IMR-90 (cell line): Measurements from ENCODE around the gene GOLGA5. TPM values are rescaled to one million over a fixed set of nuclear protein-coding genes. Genes with fewer than 3 reads are reported as not detected.

ENCODE experiments used
- ATAC-seq: fragments of 200-7000 bp; cut with Tn5 transposase; 2 replicates; pipeline ENCODE4 v1.9.1; 2020; ENCODE audit warnings: low read depth, mild to moderate bottlenecking, moderate library complexity
- BruUV-seq: library from RNA; stranded (reverse); fragments of 400-500 nt; replicated peaks from 2 replicates; lab custom pipeline; 2021; lab: Mats Ljungman, UMichigan
- CTCF ChIA-PET: fragments of 300-600 bp; formaldehyde crosslinking; extraction: SDS; loops from one replicate; lab custom pipeline; 2021; ENCODE audit warnings: antibody characterized with exemption; lab: Yijun Ruan, JAX
- POLR2A ChIA-PET: fragments of 300-600 bp; sonication (Branson Sonifier 250); formaldehyde crosslinking; loops from one replicate; lab custom pipeline; 2022; ENCODE audit warnings: antibody characterized with exemption; ENCODE audit not compliant: unreplicated experiment; lab: Charles Lee
- DNase-seq: peaks from one replicate; pipeline ENCODE4 v3.0.0; 2013
- H2AFZ ChIP-seq: replicated peaks from 2 replicates; pipeline ENCODE3; 2013; ENCODE audit warnings: low read length, mild to moderate bottlenecking; ENCODE audit not compliant: poor library complexity
- H2AK5ac ChIP-seq: 2 replicates; pipeline ENCODE4 v1.6.1; 2013; ENCODE audit warnings: low read depth, low read length, inconsistent platforms
- H2AK9ac ChIP-seq: replicated peaks from 2 replicates; pipeline ENCODE3; 2013; ENCODE audit warnings: mild to moderate bottlenecking, low read depth, low read length, moderate library complexity; ENCODE audit not compliant: poor library complexity
- H2BK120ac ChIP-seq: 2 replicates; pipeline ENCODE4 v1.6.1; 2013; ENCODE audit warnings: low read depth, low read length, inconsistent platforms
- H2BK15ac ChIP-seq: 3 replicates; pipeline ENCODE4 v1.6.1; 2013; ENCODE audit warnings: low read depth, low read length, inconsistent platforms
- H2BK20ac ChIP-seq: 2 replicates; pipeline ENCODE4 v1.6.1; 2013; ENCODE audit warnings: low read depth, mild to moderate bottlenecking, inconsistent platforms, low read length, moderate library complexity
- H2BK5ac ChIP-seq: 2 replicates; pipeline ENCODE4 v1.6.1; 2013; ENCODE audit warnings: mild to moderate bottlenecking, low read depth, low read length, inconsistent platforms; ENCODE audit not compliant: poor library complexity, severe bottlenecking
- H3K14ac ChIP-seq: replicated peaks from 2 replicates; pipeline ENCODE4 v1.6.1; 2013; ENCODE audit warnings: low read depth, low read length, inconsistent platforms
- H3K18ac ChIP-seq: 2 replicates; pipeline ENCODE4 v1.6.1; 2013; ENCODE audit warnings: low read depth, low read length, control low read depth
- H3K23ac ChIP-seq: 2 replicates; pipeline ENCODE4 v1.6.1; 2013; ENCODE audit warnings: low read depth, low read length, inconsistent platforms
- H3K27ac ChIP-seq: 2 replicates; pipeline ENCODE4 v1.5.1; 2013; ENCODE audit warnings: mild to moderate bottlenecking, control low read depth, low read length; ENCODE audit not compliant: insufficient read depth
- H3K27me3 ChIP-seq: 2 replicates; pipeline ENCODE4 v1.6.1; 2013; ENCODE audit warnings: low read length; ENCODE audit not compliant: control insufficient read depth, insufficient read depth
- H3K36me3 ChIP-seq: 2 replicates; pipeline ENCODE4 v1.6.1; 2013; ENCODE audit warnings: low read length, mixed read lengths; ENCODE audit not compliant: control insufficient read depth, insufficient read depth
- H3K4ac ChIP-seq: 2 replicates; pipeline ENCODE4 v1.6.1; 2013; ENCODE audit warnings: low read depth, low read length, inconsistent platforms
- H3K4me1 ChIP-seq: 2 replicates; pipeline ENCODE4 v1.6.1; 2013; ENCODE audit warnings: low read length, mixed read lengths; ENCODE audit not compliant: control insufficient read depth, insufficient read depth
- H3K4me2 ChIP-seq: 2 replicates; pipeline ENCODE4 v1.6.1; 2013; ENCODE audit warnings: low read depth, mild to moderate bottlenecking, control low read depth, low read length, moderate library complexity
- H3K4me3 ChIP-seq: 2 replicates; pipeline ENCODE4 v1.5.1; 2013; ENCODE audit warnings: low read depth, mild to moderate bottlenecking, control low read depth, low read length, moderate library complexity; ENCODE audit not compliant: insufficient read depth
- H3K56ac ChIP-seq: 2 replicates; pipeline ENCODE4 v1.6.1; 2013; ENCODE audit warnings: low read length, inconsistent platforms; ENCODE audit not compliant: insufficient read depth; ENCODE audit errors: extremely low read depth
- H3K79me1 ChIP-seq, 2 experiments: 2 replicates each; pipeline ENCODE4 v1.6.1; 2013; ENCODE audit warnings: low read length in 2 of 2, inconsistent platforms in 1 of 2, low read depth in 1 of 2
- H3K9ac ChIP-seq: 2 replicates; pipeline ENCODE4 v1.6.1; 2013; ENCODE audit warnings: low read depth, low read length, control low read depth
- H3K9me1 ChIP-seq: 2 replicates; pipeline ENCODE4 v1.6.1; 2013; ENCODE audit warnings: low read length, inconsistent platforms; ENCODE audit not compliant: insufficient read depth
- H3K9me3 ChIP-seq: 2 replicates; pipeline ENCODE4 v1.6.1; 2013; ENCODE audit warnings: low read length; ENCODE audit not compliant: control insufficient read depth, insufficient read depth
- H4K20me1 ChIP-seq: 2 replicates; pipeline ENCODE4 v1.6.1; 2013; ENCODE audit warnings: low read length, inconsistent platforms; ENCODE audit not compliant: insufficient read depth
- H4K5ac ChIP-seq: 2 replicates; pipeline ENCODE4 v1.6.1; 2013; ENCODE audit warnings: mild to moderate bottlenecking, low read depth, low read length, control low read depth
- H4K8ac ChIP-seq, 2 experiments: 2 replicates each; pipeline ENCODE4 v1.6.1; 2013; ENCODE audit warnings: low read depth in 2 of 2, low read length in 2 of 2, control low read depth in 1 of 2, inconsistent platforms in 1 of 2
- H4K91ac ChIP-seq: 2 replicates; pipeline ENCODE4 v1.6.1; 2013; ENCODE audit warnings: low read depth, low read length, inconsistent platforms; ENCODE audit not compliant: insufficient read depth
- BHLHE40 ChIP-seq: fragments of 150-350 bp; IDR thresholded peaks from 2 replicates; pipeline ENCODE4 v1.6.1; 2016; ENCODE audit warnings: mild to moderate bottlenecking, low read depth, low read length
- CEBPB ChIP-seq: IDR thresholded peaks from 2 replicates; pipeline ENCODE4 v1.6.1; 2012; ENCODE audit warnings: low read depth, low read length, improper control_type of control experiment
- CHD1 ChIP-seq: IDR thresholded peaks from 2 replicates; pipeline ENCODE4 v1.6.1; 2012; ENCODE audit warnings: low read depth, low read length, improper control_type of control experiment
- CTCF ChIP-seq: conservative IDR thresholded peaks from 2 replicates; pipeline ENCODE4 v1.5.1; 2012; ENCODE audit warnings: mild to moderate bottlenecking, low read depth, low read length, improper control_type of control experiment
- FOS ChIP-seq: fragments of 150-350 bp; IDR thresholded peaks from 2 replicates; pipeline ENCODE4 v1.6.1; 2016; ENCODE audit warnings: low read depth, low read length
- MAFK ChIP-seq: IDR thresholded peaks from 2 replicates; pipeline ENCODE4 v1.6.1; 2012; ENCODE audit warnings: low read depth, low read length, improper control_type of control experiment
- MXI1 ChIP-seq: IDR thresholded peaks from 2 replicates; pipeline ENCODE4 v1.6.1; 2012; ENCODE audit warnings: low read depth, mild to moderate bottlenecking, low read length, moderate library complexity, borderline replicate concordance
- NFE2L2 ChIP-seq: fragments of 150-350 bp; IDR thresholded peaks from 2 replicates; pipeline ENCODE4 v1.6.1; 2016; ENCODE audit warnings: low read depth, mild to moderate bottlenecking, low read length
- POLR2A ChIP-seq: IDR thresholded peaks from 2 replicates; pipeline ENCODE4 v1.6.1; 2012; ENCODE audit warnings: mild to moderate bottlenecking, low read depth, low read length
- RAD21 ChIP-seq: IDR thresholded peaks from 2 replicates; pipeline ENCODE4 v1.6.1; 2012; ENCODE audit warnings: low read length, improper control_type of control experiment
- SMC3 ChIP-seq: fragments of 150-350 bp; IDR thresholded peaks from 2 replicates; pipeline ENCODE4 v1.6.1; 2016; ENCODE audit warnings: low read depth, mild to moderate bottlenecking, antibody characterized with exemption, low read length, moderate library complexity
- WGBS, 2 experiments: methylation state at CpG; one replicate each; pipeline versions ENCODE4 v1.1.5 to v1.1.7; 2013; ENCODE audit warnings: missing lambda C conversion rate in 2 of 2; ENCODE audit not compliant: insufficient read length in 1 of 2; ENCODE audit errors: extremely low coverage in 2 of 2; 5-methylcytosine and 5-hydroxymethylcytosine counted together
- dilution Hi-C: fragments of 300-500 bp; cut with HindIII; formaldehyde crosslinking; loops from one replicate; pipeline ENCODE4 v1.14.3; 2018; ENCODE audit warnings: low sequenced_read_pairs; ENCODE audit not compliant: unreplicated experiment
- in situ Hi-C: fragments of 300-500 bp; cut with MboI; formaldehyde crosslinking; loops from 3 replicates; pipeline ENCODE4 v1.14.3; 2019; ENCODE audit warnings: low sequenced_read_pairs, inconsistent platforms, mixed read lengths
- intact Hi-C: fragments of 100-400 bp; cut with micrococcal nuclease; formaldehyde crosslinking; loops from 2 replicates; pipeline ENCODE4 v1.10.0; 2022
- polyA plus RNA-seq, 3 experiments: library from polyadenylated mRNA; depleted of rRNA; stranded (reverse); fragments of >200 nt; gene quantifications; 2 replicates each; pipeline ENCODE4 v1.2.3, GENCODE V29; 2012; ENCODE audit warnings: low replicate concordance in 1 of 3
- total RNA-seq: library from RNA; depleted of rRNA; stranded (reverse); fragments of >200 nt; gene quantifications from 2 replicates; pipeline ENCODE4 v1.2.3, GENCODE V29; 2012

The GOLGA5 gene
- total and polyA plus RNA-seq, 2 of the 4 experiments (the other 2 are of a cell fraction) = 35.0 to 59.5 TPM

- no peak for TF ChIP-seq CHD1
Measured at GRCh38 chr14:92783813-92784431, 10.2 kb upstream of the GOLGA5 start (continued).

- H3K79me1 ChIP-seq = no peaks in the 10 kb centered on the region
- intact Hi-C loops (loop anchor here (1.0 to 10.0 kb wide), 3 partner anchors 72 to 651 kb away; no protein-coding TSS in a partner anchor), in situ Hi-C loops (no loop called here), dilution Hi-C loops (no loop called here)
- peak; percentile 90 for ATAC-seq
- CTCF ChIA-PET = interaction anchor here (0.6 to 2.0 kb wide), 3 partner anchors 9 to 99 kb away, joined by 3 to 9 read pairs (median 3); no protein-coding TSS in a partner anchor
- peak overlapping the region; percentile 79 for H4K91ac ChIP-seq
- H3K4me3 ChIP-seq = no peak overlapping the region
- H3K27me3 ChIP-seq = no peaks in the 10 kb centered on the region
- POLR2A ChIA-PET = no interaction called here
- DNase-seq = peak; percentile 91
- H3K4me2 ChIP-seq = peak overlapping the region; percentile 68
- H2AK5ac ChIP-seq = peak overlapping the region; percentile 79; the same call in 1 of the 2 replicates
- peak overlapping the region; percentile 92 for H3K27ac ChIP-seq
- H3K4me1 ChIP-seq = peaks cover 10% of the 10 kb centered on the region
- H2BK120ac ChIP-seq = peak overlapping the region; percentile 96
- H3K23ac ChIP-seq = peak overlapping the region; percentile 47; the same call in 1 of the 2 replicates
- no CpG with 5 or more reads among the region's 6 CpGs for WGBS, 2 experiments
- peak overlapping the region; percentile 93; the same call in 2 of the 3 replicates for H2BK15ac ChIP-seq
- peak overlapping the region; percentile 54 to 91 for H4K8ac ChIP-seq
- H4K20me1 ChIP-seq = no peaks in the 10 kb centered on the region
- TSS peak; percentile 66 for BruUV-seq
- H3K56ac ChIP-seq = peak overlapping the region; percentile 62
- 0 out of 2 replicates have a peak, but pooled peaks cover 2% of the 10 kb centered on the region for H3K9me1 ChIP-seq
- peak overlapping the region; percentile 76 for H3K14ac ChIP-seq
- H2AK9ac ChIP-seq = no peak overlapping the region
- no peaks in the 10 kb centered on the region for H3K36me3 ChIP-seq
- peak overlapping the region; percentile 89 for H2BK5ac ChIP-seq
- H3K9me3 ChIP-seq = peaks cover 5% of the 10 kb centered on the region; the same call in 1 of the 2 replicates
- peak overlapping the region; percentile 85 for H2BK20ac ChIP-seq
- peak overlapping the region; percentile 91 for H3K4ac ChIP-seq
- H2AFZ ChIP-seq = peak overlapping the region; percentile 85
- peak overlapping the region; percentile 91 for H3K18ac ChIP-seq
- H3K9ac ChIP-seq = peak overlapping the region; percentile 60; the same call in 1 of the 2 replicates
- H4K5ac ChIP-seq = peak overlapping the region; percentile 86
- TF ChIP-seq BHLHE40 = 0 out of 2 replicates have a peak, but pooled peaks have one; percentile 28
- peak; percentile 40 for TF ChIP-seq CTCF
- TF ChIP-seq MAFK = peak; percentile 65
- TF ChIP-seq NFE2L2 = peak; percentile 77
- TF ChIP-seq SMC3 = peak; percentile 11; the same call in 1 of the 2 replicates
- TF ChIP-seq FOS = peak; percentile 91
- TF ChIP-seq CEBPB = peak; percentile 37; the same call in 1 of the 2 replicates
- TF ChIP-seq MXI1 = no peak
- TF ChIP-seq RAD21 = peak; percentile 21; the same call in 1 of the 2 replicates
- TF ChIP-seq CHD1 = no peak
- TF ChIP-seq POLR2A = peak; percentile 45; the same call in 1 of the 2 replicates
Measured at GRCh38 chr14:92785667-92786426, 8.3 kb upstream of the GOLGA5 start.
